Measurements from ENCODE around the gene RPP40.

GRCh38 chr6:4950836-4951533, 52.9 kb downstream of the RPP40 start:
- TF ChIP-seq SMC3 (IDR thresholded peaks at IDR 0.05; ENCODE audit: low read length) (no peak), BRCA1 (CRISPR knock-in tag; IDR thresholded peaks at IDR 0.05) (no peak), CTCF (CRISPR knock-in tag; IDR thresholded peaks at IDR 0.05) (no peak)
